ENCODE data around the gene BLVRB. TPM values are rescaled to one million over a fixed set of nuclear protein-coding genes. Genes with fewer than 3 reads are reported as not detected.

The BLVRB gene
- total and polyA plus RNA-seq, 9 of the 15 experiments (the other 6 are each of a cell fraction or from before 2014, with no cell fraction given) = 81.1 to 749 (median 331) TPM

DNA sequence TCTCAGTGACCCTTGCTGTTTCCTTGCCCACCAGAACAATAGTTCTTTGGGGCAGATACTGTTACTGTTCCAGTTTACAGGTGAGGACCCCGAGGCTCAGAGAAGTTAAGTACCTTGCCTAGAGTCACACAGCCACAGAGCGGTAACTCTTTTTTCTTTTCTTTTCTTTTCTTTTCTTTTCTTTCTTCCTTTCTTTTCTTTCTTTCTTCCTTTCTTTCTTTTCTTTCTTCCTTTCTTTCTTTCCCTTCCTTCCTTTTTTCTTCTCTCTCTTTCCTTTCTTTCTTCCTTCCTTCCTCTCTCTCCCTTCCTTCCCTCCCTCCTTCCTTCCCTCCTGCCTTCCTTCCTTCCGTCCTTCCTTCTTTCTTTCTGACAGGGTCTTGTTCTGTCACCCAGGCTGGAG, 47.5 kb downstream of the BLVRB start (continued):
- TF ChIP-seq ASH1L (IDR thresholded peaks at IDR 0.05; ENCODE audit: borderline replicate concordance, low read depth, partially characterized antibody) (peak; percentile 44), JUND (IDR thresholded peaks at IDR 0.05; ENCODE audit: borderline replicate concordance, low read depth, low read length) (no peak), JUND (tag; IDR thresholded peaks at IDR 0.05; ENCODE audit: borderline replicate concordance, low read depth, low read length) (no peak), KDM5B (IDR thresholded peaks at IDR 0.05; ENCODE audit: insufficient replicate concordance, low read depth, low read length) (no peak), CBX5 (IDR thresholded peaks at IDR 0.05; ENCODE audit: borderline replicate concordance, low read depth) (no peak), ARNT (IDR thresholded peaks at IDR 0.05) (peak in 1 of 2 experiments; percentile 38; a peak in 1 of 4 replicates), ZNF41 (CRISPR knock-in tag; conservative IDR thresholded peaks at IDR 0.05) (no peak), HDGF (IDR thresholded peaks at IDR 0.05) (no peak), XRCC3 (IDR thresholded peaks at IDR 0.05) (no peak), NFE2L1 (tag; IDR thresholded peaks at IDR 0.05; ENCODE audit: borderline replicate concordance, low read depth) (no peak), RBFOX2 (IDR thresholded peaks at IDR 0.05; ENCODE audit: low read depth, low read length) (no peak), BRF1 (IDR thresholded peaks at IDR 0.05; ENCODE audit: borderline replicate concordance, extremely low read depth, insufficient read length) (no peak), FOSL1 (tag; conservative IDR thresholded peaks at IDR 0.05) (no peak), HDAC2 (IDR thresholded peaks at IDR 0.05) (peak; percentile 15; the same call in 1 of the 2 replicates), NUFIP1 (IDR thresholded peaks at IDR 0.05; ENCODE audit: partially characterized antibody) (no peak)
- TF ChIP-seq, protein P1, sequence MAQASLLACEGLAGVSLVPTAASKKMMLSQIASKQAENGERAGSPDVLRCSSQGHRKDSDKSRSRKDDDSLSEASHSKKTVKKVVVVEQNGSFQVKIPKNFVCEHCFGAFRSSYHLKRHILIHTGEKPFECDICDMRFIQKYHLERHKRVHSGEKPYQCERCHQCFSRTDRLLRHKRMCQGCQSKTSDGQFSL (CRISPR knock-in tag; IDR thresholded peaks at IDR 0.05) = no peak
- TF ChIP-seq, protein P1 (tag; IDR thresholded peaks at IDR 0.05) = no peak
- TF ChIP-seq, protein P2, sequence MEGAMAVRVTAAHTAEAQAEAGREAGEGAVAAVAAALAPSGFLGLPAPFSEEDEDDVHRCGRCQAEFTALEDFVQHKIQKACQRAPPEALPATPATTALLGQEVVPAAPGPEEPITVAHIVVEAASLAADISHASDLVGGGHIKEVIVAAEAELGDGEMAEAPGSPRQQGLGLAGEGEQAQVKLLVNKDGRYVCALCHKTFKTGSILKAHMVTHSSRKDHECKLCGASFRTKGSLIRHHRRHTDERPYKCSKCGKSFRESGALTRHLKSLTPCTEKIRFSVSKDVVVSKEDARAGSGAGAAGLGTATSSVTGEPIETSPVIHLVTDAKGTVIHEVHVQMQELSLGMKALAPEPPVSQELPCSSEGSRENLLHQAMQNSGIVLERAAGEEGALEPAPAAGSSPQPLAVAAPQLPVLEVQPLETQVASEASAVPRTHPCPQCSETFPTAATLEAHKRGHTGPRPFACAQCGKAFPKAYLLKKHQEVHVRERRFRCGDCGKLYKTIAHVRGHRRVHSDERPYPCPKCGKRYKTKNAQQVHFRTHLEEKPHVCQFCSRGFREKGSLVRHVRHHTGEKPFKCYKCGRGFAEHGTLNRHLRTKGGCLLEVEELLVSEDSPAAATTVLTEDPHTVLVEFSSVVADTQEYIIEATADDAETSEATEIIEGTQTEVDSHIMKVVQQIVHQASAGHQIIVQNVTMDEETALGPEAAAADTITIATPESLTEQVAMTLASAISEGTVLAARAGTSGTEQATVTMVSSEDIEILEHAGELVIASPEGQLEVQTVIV (CRISPR knock-in tag; IDR thresholded peaks at IDR 0.05; ENCODE audit: borderline replicate concordance) = no peak
- TF ChIP-seq, protein P3, sequence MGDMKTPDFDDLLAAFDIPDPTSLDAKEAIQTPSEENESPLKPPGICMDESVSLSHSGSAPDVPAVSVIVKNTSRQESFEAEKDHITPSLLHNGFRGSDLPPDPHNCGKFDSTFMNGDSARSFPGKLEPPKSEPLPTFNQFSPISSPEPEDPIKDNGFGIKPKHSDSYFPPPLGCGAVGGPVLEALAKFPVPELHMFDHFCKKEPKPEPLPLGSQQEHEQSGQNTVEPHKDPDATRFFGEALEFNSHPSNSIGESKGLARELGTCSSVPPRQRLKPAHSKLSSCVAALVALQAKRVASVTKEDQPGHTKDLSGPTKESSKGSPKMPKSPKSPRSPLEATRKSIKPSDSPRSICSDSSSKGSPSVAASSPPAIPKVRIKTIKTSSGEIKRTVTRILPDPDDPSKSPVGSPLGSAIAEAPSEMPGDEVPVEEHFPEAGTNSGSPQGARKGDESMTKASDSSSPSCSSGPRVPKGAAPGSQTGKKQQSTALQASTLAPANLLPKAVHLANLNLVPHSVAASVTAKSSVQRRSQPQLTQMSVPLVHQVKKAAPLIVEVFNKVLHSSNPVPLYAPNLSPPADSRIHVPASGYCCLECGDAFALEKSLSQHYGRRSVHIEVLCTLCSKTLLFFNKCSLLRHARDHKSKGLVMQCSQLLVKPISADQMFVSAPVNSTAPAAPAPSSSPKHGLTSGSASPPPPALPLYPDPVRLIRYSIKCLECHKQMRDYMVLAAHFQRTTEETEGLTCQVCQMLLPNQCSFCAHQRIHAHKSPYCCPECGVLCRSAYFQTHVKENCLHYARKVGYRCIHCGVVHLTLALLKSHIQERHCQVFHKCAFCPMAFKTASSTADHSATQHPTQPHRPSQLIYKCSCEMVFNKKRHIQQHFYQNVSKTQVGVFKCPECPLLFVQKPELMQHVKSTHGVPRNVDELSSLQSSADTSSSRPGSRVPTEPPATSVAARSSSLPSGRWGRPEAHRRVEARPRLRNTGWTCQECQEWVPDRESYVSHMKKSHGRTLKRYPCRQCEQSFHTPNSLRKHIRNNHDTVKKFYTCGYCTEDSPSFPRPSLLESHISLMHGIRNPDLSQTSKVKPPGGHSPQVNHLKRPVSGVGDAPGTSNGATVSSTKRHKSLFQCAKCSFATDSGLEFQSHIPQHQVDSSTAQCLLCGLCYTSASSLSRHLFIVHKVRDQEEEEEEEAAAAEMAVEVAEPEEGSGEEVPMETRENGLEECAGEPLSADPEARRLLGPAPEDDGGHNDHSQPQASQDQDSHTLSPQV (IDR thresholded peaks at IDR 0.05) = no peak
- TF ChIP-seq, protein P4, sequence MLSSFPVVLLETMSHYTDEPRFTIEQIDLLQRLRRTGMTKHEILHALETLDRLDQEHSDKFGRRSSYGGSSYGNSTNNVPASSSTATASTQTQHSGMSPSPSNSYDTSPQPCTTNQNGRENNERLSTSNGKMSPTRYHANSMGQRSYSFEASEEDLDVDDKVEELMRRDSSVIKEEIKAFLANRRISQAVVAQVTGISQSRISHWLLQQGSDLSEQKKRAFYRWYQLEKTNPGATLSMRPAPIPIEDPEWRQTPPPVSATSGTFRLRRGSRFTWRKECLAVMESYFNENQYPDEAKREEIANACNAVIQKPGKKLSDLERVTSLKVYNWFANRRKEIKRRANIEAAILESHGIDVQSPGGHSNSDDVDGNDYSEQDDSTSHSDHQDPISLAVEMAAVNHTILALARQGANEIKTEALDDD (IDR thresholded peaks at IDR 0.05) = no peak
- TF ChIP-seq, protein P5, sequence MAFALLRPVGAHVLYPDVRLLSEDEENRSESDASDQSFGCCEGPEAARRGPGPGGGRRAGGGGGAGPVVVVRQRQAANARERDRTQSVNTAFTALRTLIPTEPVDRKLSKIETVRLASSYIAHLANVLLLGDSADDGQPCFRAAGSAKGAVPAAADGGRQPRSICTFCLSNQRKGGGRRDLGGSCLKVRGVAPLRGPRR (CRISPR knock-in tag; IDR thresholded peaks at IDR 0.05) = no peak

All from K562 (cell line).